Measurements from ENCODE around the gene ZBTB20. TPM values are rescaled to one million over a fixed set of nuclear protein-coding genes. Genes with fewer than 3 reads are reported as not detected.

Gene ZBTB20
- total RNA-seq, 4 donors from 2014 or later: 4.1 to 41.8 (median 11.6) TPM

- Histone ChIP-seq H3K4me1 (no peaks in the 10 kb centered on the region), H3K36me3 (no peaks in the 10 kb centered on the region), H3K27ac (peak overlapping the region in 1 of 4 donors; percentile 29), H3K27me3 (no peaks in the 10 kb centered on the region), H3K4me3 (peak overlapping the region in 2 of 4 donors; percentile 2 to 26), H3K9me3 (no peaks in the 10 kb centered on the region)
- no peak for TF ChIP-seq POLR2A (IDR thresholded peaks at IDR 0.05)
- no peak for TF ChIP-seq CTCF (IDR thresholded peaks at IDR 0.05)
- DNase-seq: no peak
- intact Hi-C loops (cut with DNase I): no loop called here
- 72 to 77% methylated on average over 6 of the region's 6 CpGs for WGBS, 2 donors
These were observed 852.1 kb downstream of the ZBTB20 start for GRCh38 chr3:114294940-114295480.

DNA sequence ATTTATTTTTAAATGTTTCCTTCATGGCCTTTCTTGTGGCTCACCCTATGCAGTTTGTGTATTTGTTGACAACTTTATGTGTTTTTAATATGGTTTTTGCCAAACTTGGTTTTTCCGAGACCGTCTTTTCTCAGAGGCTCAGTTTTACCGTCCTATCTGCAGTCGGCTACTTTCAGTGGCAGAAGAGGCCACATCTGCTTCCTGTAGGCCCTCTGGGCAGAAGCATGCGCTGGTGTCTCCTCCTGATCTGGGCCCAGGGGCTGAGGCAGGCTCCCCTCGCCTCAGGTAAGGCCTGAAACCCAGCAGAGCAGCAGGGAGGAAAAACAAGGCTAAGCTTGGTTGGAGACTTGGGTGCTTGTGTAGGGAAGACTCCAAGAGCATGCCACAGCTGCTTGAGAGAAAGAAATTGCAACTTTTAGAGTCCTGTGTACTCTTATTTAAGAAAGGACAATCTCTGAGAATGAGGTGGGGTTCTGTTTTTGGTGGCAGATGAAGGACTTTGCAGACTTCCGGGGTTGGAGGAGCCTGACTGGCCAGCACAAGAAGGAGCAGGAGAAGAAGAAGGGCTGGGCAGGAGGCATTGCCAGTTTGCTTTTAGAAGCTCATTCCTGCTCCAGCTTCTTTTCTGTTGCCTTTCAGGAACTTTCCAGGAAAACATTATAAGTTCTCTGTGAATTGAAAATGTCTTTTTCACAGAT, 853.1 kb downstream of the ZBTB20 start, which contains the start of gene TIGIT:
Gene TIGIT (plus strand): TSS at position 191 of the 698 bp plus-strand sequence. CDS start 34 bp downstream, at position 225.
- peak within 1 kb of the TSS in 2 of 4 donors; percentile 2 to 26 for H3K4me3 ChIP-seq
- intact Hi-C loops (cut with DNase I): no loop called here
- 70 to 83% methylated on average over 5 to 7 of the region's 7 CpGs for WGBS, 2 donors
- H3K27ac ChIP-seq: peak within 1 kb of the TSS in 2 of 4 donors; percentile 14 to 29
- no peak for DNase-seq
- H3K36me3 ChIP-seq: no peaks in the 10 kb centered on the region
- no peaks in the 10 kb centered on the region for H3K27me3 ChIP-seq
- TF ChIP-seq POLR2A (IDR thresholded peaks at IDR 0.05): peak in 1 of 4 donors; percentile 11
- no peak for TF ChIP-seq CTCF (IDR thresholded peaks at IDR 0.05)
- H3K9me3 ChIP-seq: no peaks in the 10 kb centered on the region
- no peaks in the 10 kb centered on the region for H3K4me1 ChIP-seq

DNA sequence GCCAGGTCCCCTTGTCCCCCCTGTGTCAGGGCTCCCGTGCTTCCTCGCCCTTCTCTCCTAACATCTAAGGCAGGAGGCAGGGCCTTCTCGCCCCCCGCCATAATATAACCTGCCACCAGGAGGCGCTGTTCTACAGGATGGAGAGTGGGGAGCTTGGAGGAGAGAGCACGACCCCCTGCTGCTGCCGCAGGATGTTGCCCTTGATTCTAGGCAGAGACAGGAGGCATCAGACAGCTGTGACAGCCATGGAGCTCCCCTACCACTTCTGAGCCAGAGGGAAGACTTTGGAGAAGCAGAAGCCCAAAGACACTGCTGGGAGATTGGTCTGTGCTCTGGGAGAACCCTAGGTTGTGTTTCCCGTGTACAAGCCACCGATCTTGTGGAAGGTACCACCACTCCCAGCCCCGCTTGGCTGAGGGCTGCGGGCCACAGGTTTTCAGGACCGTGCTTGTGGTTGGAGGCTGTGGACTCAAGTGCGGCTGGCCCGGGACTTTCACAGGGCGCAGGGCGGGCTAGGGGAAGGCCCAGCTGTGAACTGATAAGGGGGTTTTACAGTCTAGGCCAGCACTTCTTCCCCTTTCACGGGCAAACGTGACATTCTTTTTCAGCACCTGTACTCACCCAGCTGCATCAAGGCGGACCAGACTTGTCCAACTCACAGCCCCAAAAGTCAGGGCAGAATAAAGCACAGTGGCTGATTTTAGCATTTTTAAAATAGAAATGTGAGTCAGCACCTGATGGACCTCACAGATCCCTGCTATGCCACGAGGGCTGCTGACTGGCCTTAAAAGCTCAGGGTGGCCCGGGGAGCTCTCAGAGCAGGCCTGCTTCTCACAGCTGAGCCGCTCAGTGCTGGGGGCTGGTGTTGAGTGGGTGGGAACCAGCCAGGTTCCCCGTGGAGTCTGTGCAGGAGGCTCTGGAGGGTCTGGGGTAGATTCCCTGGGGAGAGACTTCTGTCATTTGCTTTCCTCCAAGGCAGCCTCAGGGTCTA, 855.9 kb downstream of the ZBTB20 start:
- Histone ChIP-seq H3K36me3 (no peaks in the 10 kb centered on the region), H3K4me1 (no peaks in the 10 kb centered on the region), H3K27ac (peak overlapping the region in 3 of 4 donors; percentile 7 to 70 (median 50)), H3K4me3 (peak overlapping the region in 2 of 4 donors; percentile 12 to 21), H3K27me3 (no peaks in the 10 kb centered on the region), H3K9me3 (no peaks in the 10 kb centered on the region)
- peak; percentile 21 for DNase-seq
- peak; percentile 56 to 88 (median 66) for TF ChIP-seq CTCF (IDR thresholded peaks at IDR 0.05)
- peak in 1 of 4 donors; percentile 30 for TF ChIP-seq POLR2A (IDR thresholded peaks at IDR 0.05)
- intact Hi-C loops (cut with DNase I): no loop called here
- 66 to 75% methylated on average over 7 to 10 of the region's 23 CpGs for WGBS, 2 donors

GRCh38 chr3:114286266-114286665, 860.8 kb downstream of the ZBTB20 start:
- Histone ChIP-seq H3K36me3 (no peaks in the 10 kb centered on the region), H3K27ac (no peak overlapping the region), H3K4me1 (no peaks in the 10 kb centered on the region), H3K27me3 (no peaks in the 10 kb centered on the region), H3K9me3 (no peaks in the 10 kb centered on the region), H3K4me3 (no peak overlapping the region)
- DNase-seq: no peak
- intact Hi-C loops (cut with DNase I): no loop called here
- TF ChIP-seq CTCF (IDR thresholded peaks at IDR 0.05) (no peak), POLR2A (IDR thresholded peaks at IDR 0.05) (no peak)
- WGBS, 2 donors: 83 to 88% methylated on average over 2 of the region's 2 CpGs
